ENCODE data around the gene FAM98C. TPM values are rescaled to one million over a fixed set of nuclear protein-coding genes. Genes with fewer than 3 reads are reported as not detected.
A peak's percentile ranks its signal among the peaks of the same experiment; 100 is the strongest.
"Not testable (repeated sequence)": the region's sequence is repeated elsewhere in the genome, so short reads cannot be mapped to it uniquely, and the experiment has no call there.

Gene FAM98C
- polyA plus RNA-seq, 1 donor: 26.9 TPM

- Histone ChIP-seq H3K27me3 (ENCODE audit: control insufficient read depth, insufficient read depth, low read length) (peaks cover 54% of the 10 kb centered on the region), H3K9me3 (ENCODE audit: control insufficient read depth, low read depth, low read length) (no peaks in the 10 kb centered on the region), H3K36me3 (ENCODE audit: control insufficient read depth, insufficient read depth, low read length) (no peaks in the 10 kb centered on the region), H3K4me1 (ENCODE audit: control insufficient read depth, insufficient read depth, low read length) (peaks cover 21% of the 10 kb centered on the region), H3K4me3 (ENCODE audit: low read length) (peak overlapping the region; percentile 25), H3K27ac (ENCODE audit: low read length) (peak overlapping the region; percentile 41)
- peak in 1 of 2 donors; percentile 67 for DNase-seq
- no CpG with 5 or more reads among the region's 86 CpGs for WGBS (ENCODE audit: insufficient coverage, low lambda C conversion rate)
Observed at GRCh38 chr19:38395381-38396114, 7.3 kb upstream of the FAM98C start.

GRCh38 chr19:38399081-38399480 is 3.8 kb upstream of the FAM98C start:
- no peaks in the 10 kb centered on the region for H3K9me3 ChIP-seq (ENCODE audit: control insufficient read depth, low read depth, low read length)
- WGBS (ENCODE audit: insufficient coverage, low lambda C conversion rate): no CpG with 5 or more reads among the region's 9 CpGs
- peaks cover 43% of the 10 kb centered on the region for H3K27me3 ChIP-seq (ENCODE audit: control insufficient read depth, insufficient read depth, low read length)
- no peaks in the 10 kb centered on the region for H3K36me3 ChIP-seq (ENCODE audit: control insufficient read depth, insufficient read depth, low read length)
- DNase-seq: no peak
- peaks cover 9% of the 10 kb centered on the region for H3K4me1 ChIP-seq (ENCODE audit: control insufficient read depth, insufficient read depth, low read length)
- H3K27ac ChIP-seq (ENCODE audit: low read length): no peak overlapping the region
- H3K4me3 ChIP-seq (ENCODE audit: low read length): no peak overlapping the region

DNA sequence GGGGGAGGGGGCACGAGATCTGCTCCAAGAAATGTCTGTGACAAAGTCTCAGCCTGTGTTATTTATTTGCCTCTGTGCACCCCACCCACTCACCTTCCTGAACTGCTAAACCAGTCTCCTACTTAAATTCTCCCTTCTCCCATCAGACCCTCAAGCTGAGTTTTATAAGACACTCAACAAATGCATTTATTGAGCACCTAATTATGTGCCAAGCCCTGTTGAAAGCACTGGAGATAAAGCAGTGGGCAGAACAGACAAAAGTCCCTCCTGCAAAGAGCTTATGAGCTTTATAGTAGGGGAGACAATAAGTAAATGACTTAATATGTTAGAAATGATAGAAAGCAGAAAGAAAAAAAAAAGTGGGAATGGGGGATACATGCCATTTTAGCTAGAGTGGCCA is 3.4 kb upstream of the FAM98C start:
- Histone ChIP-seq H3K27ac (ENCODE audit: low read length) (no peak overlapping the region), H3K27me3 (ENCODE audit: control insufficient read depth, insufficient read depth, low read length) (peaks cover 38% of the 10 kb centered on the region), H3K9me3 (ENCODE audit: control insufficient read depth, low read depth, low read length) (no peaks in the 10 kb centered on the region), H3K36me3 (ENCODE audit: control insufficient read depth, insufficient read depth, low read length) (no peaks in the 10 kb centered on the region), H3K4me1 (ENCODE audit: control insufficient read depth, insufficient read depth, low read length) (peaks cover 12% of the 10 kb centered on the region), H3K4me3 (ENCODE audit: low read length) (no peak overlapping the region)
- no peak for DNase-seq
- WGBS (ENCODE audit: insufficient coverage, low lambda C conversion rate): no CpG with 5 or more reads among the region's 1 CpG

GRCh38 chr19:38400361-38400760 is 2.5 kb upstream of the FAM98C start:
- WGBS (ENCODE audit: insufficient coverage, low lambda C conversion rate): no CpG with 5 or more reads among the region's 5 CpGs
- Histone ChIP-seq H3K27me3 (ENCODE audit: control insufficient read depth, insufficient read depth, low read length) (peaks cover 31% of the 10 kb centered on the region), H3K9me3 (ENCODE audit: control insufficient read depth, low read depth, low read length) (no peaks in the 10 kb centered on the region)

GRCh38 chr19:38401148-38401547 is 1.7 kb upstream of the FAM98C start:
- no peak for DNase-seq
- peaks cover 29% of the 10 kb centered on the region for H3K27me3 ChIP-seq (ENCODE audit: control insufficient read depth, insufficient read depth, low read length)

More at GRCh38 chr19:38400361-38400760, 2.5 kb upstream of the FAM98C start:
- peaks cover 7% of the 10 kb centered on the region for H3K36me3 ChIP-seq (ENCODE audit: control insufficient read depth, insufficient read depth, low read length)
- no peak for DNase-seq
- H3K4me3 ChIP-seq (ENCODE audit: low read length): no peak overlapping the region
- peaks cover 6% of the 10 kb centered on the region for H3K4me1 ChIP-seq (ENCODE audit: control insufficient read depth, insufficient read depth, low read length)
- no peak overlapping the region for H3K27ac ChIP-seq (ENCODE audit: low read length)

GRCh38 chr19:38402623-38402966 is 298 bp upstream of the FAM98C start:
- WGBS (ENCODE audit: insufficient coverage, low lambda C conversion rate): no CpG with 5 or more reads among the region's 18 CpGs
- Histone ChIP-seq H3K27me3 (ENCODE audit: control insufficient read depth, insufficient read depth, low read length) (peaks cover 15% of the 10 kb centered on the region), H3K27ac (ENCODE audit: low read length) (peak overlapping the region; percentile 54), H3K9me3 (ENCODE audit: control insufficient read depth, low read depth, low read length) (no peaks in the 10 kb centered on the region), H3K36me3 (ENCODE audit: control insufficient read depth, insufficient read depth, low read length) (peaks cover 18% of the 10 kb centered on the region), H3K4me3 (ENCODE audit: low read length) (peak overlapping the region; percentile 47), H3K4me1 (ENCODE audit: control insufficient read depth, insufficient read depth, low read length) (peaks cover 6% of the 10 kb centered on the region)
- no peak for DNase-seq

More at GRCh38 chr19:38401148-38401547, 1.7 kb upstream of the FAM98C start:
- H3K4me3 ChIP-seq (ENCODE audit: low read length): no peak overlapping the region
- H3K9me3 ChIP-seq (ENCODE audit: control insufficient read depth, low read depth, low read length): no peaks in the 10 kb centered on the region
- no CpG with 5 or more reads among the region's 3 CpGs for whole genome bisulfite sequencing (ENCODE audit: insufficient coverage, low lambda C conversion rate)
- H3K27ac ChIP-seq (ENCODE audit: low read length): no peak overlapping the region
- H3K36me3 ChIP-seq (ENCODE audit: control insufficient read depth, insufficient read depth, low read length): peaks cover 10% of the 10 kb centered on the region
- peaks cover 6% of the 10 kb centered on the region for H3K4me1 ChIP-seq (ENCODE audit: control insufficient read depth, insufficient read depth, low read length)

- DNase-seq: no peak
- H3K27me3 ChIP-seq (ENCODE audit: control insufficient read depth, insufficient read depth, low read length): no peaks in the 10 kb centered on the region
- WGBS (ENCODE audit: insufficient coverage, low lambda C conversion rate): no CpG with 5 or more reads among the region's 6 CpGs
- H3K4me3 ChIP-seq (ENCODE audit: low read length): no peak overlapping the region
- peaks cover 20% of the 10 kb centered on the region for H3K36me3 ChIP-seq (ENCODE audit: control insufficient read depth, insufficient read depth, low read length)
- H3K27ac ChIP-seq (ENCODE audit: low read length): no peak overlapping the region
- H3K9me3 ChIP-seq (ENCODE audit: control insufficient read depth, low read depth, low read length): no peaks in the 10 kb centered on the region
- H3K4me1 ChIP-seq (ENCODE audit: control insufficient read depth, insufficient read depth, low read length): peaks cover 6% of the 10 kb centered on the region
Observed at GRCh38 chr19:38404858-38405257, 2.0 kb downstream of the FAM98C start.

DNA sequence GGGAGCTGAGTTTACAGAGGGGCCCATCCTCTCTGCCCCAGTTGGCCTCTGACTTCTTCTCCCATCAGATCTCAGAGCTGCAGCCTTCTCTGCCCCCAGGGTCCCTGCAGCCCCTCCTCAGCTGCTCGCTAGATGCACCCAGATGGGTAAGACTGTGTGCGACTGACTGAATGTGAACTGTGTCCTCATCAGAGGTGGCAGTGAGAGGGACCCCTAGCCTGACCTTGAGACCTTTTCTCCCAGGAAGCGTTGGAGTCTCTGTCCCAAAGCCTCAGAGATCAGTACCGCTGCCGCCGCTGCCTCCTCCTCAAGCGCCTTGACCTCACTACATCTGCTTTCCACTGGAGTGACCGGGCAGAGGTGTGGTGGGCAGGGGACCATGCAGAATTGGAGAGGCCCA is 2.4 kb downstream of the FAM98C start:
- no peak for DNase-seq
- WGBS (ENCODE audit: insufficient coverage, low lambda C conversion rate): no CpG with 5 or more reads among the region's 8 CpGs
- Histone ChIP-seq H3K4me3 (ENCODE audit: low read length) (no peak overlapping the region), H3K36me3 (ENCODE audit: control insufficient read depth, insufficient read depth, low read length) (peaks cover 20% of the 10 kb centered on the region), H3K27me3 (ENCODE audit: control insufficient read depth, insufficient read depth, low read length) (no peaks in the 10 kb centered on the region), H3K9me3 (ENCODE audit: control insufficient read depth, low read depth, low read length) (no peaks in the 10 kb centered on the region), H3K27ac (ENCODE audit: low read length) (no peak overlapping the region), H3K4me1 (ENCODE audit: control insufficient read depth, insufficient read depth, low read length) (peaks cover 6% of the 10 kb centered on the region)

GRCh38 chr19:38409631-38410133 is 6.8 kb downstream of the FAM98C start:
- Histone ChIP-seq H3K36me3 (ENCODE audit: control insufficient read depth, insufficient read depth, low read length) (peaks cover 20% of the 10 kb centered on the region), H3K4me3 (ENCODE audit: low read length) (no peak overlapping the region), H3K27me3 (ENCODE audit: control insufficient read depth, insufficient read depth, low read length) (no peaks in the 10 kb centered on the region), H3K9me3 (ENCODE audit: control insufficient read depth, low read depth, low read length) (no peaks in the 10 kb centered on the region), H3K27ac (ENCODE audit: low read length) (no peak overlapping the region), H3K4me1 (ENCODE audit: control insufficient read depth, insufficient read depth, low read length) (no peaks in the 10 kb centered on the region)
- no peak for DNase-seq
- WGBS (ENCODE audit: insufficient coverage, low lambda C conversion rate): 83% methylated on average over 2 of the region's 7 CpGs

DNA sequence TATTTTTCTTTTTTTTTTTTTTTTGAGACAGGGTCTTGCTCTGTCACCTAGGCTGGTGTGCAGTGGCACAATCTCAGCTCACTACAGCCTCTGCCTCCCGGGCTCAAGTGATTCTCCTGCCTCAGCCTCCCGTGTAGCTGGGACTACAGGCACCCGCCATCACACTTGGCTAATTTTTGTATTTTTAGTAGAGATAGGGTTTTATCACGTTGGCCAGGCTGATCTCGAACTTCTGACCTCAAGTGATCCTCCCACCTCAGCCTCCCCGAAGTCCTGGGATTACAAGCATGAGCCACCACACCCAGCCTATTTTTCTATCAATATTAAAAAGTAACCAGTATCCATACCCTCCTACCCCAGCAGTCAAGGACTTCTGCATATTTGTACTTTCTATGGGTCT is 7.5 kb downstream of the FAM98C start:
- not testable (repeated sequence) for H3K9me3 ChIP-seq (ENCODE audit: control insufficient read depth, low read depth, low read length); H3K27me3 ChIP-seq (ENCODE audit: control insufficient read depth, insufficient read depth, low read length); H3K4me1 ChIP-seq (ENCODE audit: control insufficient read depth, insufficient read depth, low read length); H3K27ac ChIP-seq (ENCODE audit: low read length); DNase-seq; H3K4me3 ChIP-seq (ENCODE audit: low read length)
- peaks cover 13% of the 10 kb centered on the region for H3K36me3 ChIP-seq (ENCODE audit: control insufficient read depth, insufficient read depth, low read length)
- WGBS (ENCODE audit: insufficient coverage, low lambda C conversion rate): no CpG with 5 or more reads among the region's 6 CpGs
